ENCODE measurements around the gene CBARP.
A peak's percentile ranks its signal among the peaks of the same experiment; 100 is the strongest.

CBARP gene

DNA sequence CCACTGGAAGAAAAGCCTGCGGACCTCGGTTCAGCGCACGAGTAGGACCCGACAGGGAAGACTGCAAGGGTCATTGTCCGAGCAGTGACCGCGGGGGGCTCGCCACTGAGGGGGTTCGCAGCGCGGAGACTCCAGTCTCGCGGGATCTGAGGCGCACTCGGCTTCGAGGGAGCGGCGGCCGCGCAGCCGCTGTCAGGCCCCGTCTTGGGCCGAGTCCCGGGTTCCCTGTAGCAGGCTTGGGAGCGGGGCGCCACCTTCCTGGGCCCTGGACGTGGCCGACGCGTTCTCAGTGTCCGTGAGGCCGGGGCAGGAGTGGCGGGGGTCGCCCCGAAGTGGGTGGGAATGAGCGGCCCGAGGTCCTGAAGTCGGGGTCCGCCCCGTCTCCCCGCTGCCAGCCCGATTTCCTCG, 37.1 kb upstream of the CBARP start:
- TF ChIP-seq, protein P1, sequence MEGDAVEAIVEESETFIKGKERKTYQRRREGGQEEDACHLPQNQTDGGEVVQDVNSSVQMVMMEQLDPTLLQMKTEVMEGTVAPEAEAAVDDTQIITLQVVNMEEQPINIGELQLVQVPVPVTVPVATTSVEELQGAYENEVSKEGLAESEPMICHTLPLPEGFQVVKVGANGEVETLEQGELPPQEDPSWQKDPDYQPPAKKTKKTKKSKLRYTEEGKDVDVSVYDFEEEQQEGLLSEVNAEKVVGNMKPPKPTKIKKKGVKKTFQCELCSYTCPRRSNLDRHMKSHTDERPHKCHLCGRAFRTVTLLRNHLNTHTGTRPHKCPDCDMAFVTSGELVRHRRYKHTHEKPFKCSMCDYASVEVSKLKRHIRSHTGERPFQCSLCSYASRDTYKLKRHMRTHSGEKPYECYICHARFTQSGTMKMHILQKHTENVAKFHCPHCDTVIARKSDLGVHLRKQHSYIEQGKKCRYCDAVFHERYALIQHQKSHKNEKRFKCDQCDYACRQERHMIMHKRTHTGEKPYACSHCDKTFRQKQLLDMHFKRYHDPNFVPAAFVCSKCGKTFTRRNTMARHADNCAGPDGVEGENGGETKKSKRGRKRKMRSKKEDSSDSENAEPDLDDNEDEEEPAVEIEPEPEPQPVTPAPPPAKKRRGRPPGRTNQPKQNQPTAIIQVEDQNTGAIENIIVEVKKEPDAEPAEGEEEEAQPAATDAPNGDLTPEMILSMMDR (conservative IDR thresholded peaks at IDR 0.05; ENCODE audit: control insufficient read depth, insufficient read depth, low read depth, low read length): no peak
- H3K4me3 ChIP-seq (ENCODE audit: control insufficient read depth, low read depth, low read length): peak overlapping the region; percentile 25

DNA sequence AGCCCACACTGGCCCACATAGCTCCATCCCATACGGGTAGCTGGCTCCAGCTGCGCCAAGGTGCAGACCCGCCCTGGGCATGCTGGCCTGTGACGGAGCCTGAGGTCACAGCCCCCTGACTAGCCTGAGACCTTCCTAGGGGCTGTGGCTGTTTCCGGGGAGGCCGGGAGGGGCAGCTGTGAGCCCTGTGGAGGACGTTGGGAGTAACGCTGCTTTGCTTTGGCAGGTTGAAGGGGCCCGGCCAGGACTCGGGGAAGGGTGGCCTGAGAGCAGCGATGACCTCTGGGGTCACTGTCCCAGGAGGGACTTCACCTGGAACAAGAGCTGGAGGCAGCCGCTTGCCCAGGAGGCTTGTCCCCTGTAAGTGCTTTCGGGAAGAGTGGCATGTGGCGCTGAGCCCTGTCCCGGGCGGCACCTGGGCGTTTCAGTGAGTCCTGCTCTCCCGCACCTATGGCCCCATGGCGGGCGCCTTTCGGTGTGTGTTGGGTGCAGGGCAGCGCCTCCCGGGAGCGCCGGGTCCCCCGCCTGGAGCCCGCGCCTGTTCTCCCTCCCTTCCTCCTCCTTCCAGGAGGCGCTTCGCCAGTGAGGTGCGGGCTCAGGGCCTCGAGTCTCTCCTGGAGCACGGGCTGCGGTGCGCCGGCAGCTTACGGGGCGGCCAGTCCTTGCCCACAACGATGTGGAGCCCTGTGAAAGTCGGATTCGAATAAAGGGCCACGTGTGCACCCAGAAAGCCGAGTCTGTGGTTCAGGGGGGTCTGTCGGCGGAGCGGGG, 36.5 kb upstream of the CBARP start:
- TF ChIP-seq, protein P1 (conservative IDR thresholded peaks at IDR 0.05; ENCODE audit: control insufficient read depth, insufficient read depth, low read depth, low read length): no peak
- H3K4me3 ChIP-seq (ENCODE audit: control insufficient read depth, low read depth, low read length): peak overlapping the region; percentile 25
- DNase-seq (ENCODE audit: low read depth): no peak

More for the DNA sequence above, 37.1 kb upstream of the CBARP start:
- no peak for DNase-seq (ENCODE audit: low read depth)

DNA sequence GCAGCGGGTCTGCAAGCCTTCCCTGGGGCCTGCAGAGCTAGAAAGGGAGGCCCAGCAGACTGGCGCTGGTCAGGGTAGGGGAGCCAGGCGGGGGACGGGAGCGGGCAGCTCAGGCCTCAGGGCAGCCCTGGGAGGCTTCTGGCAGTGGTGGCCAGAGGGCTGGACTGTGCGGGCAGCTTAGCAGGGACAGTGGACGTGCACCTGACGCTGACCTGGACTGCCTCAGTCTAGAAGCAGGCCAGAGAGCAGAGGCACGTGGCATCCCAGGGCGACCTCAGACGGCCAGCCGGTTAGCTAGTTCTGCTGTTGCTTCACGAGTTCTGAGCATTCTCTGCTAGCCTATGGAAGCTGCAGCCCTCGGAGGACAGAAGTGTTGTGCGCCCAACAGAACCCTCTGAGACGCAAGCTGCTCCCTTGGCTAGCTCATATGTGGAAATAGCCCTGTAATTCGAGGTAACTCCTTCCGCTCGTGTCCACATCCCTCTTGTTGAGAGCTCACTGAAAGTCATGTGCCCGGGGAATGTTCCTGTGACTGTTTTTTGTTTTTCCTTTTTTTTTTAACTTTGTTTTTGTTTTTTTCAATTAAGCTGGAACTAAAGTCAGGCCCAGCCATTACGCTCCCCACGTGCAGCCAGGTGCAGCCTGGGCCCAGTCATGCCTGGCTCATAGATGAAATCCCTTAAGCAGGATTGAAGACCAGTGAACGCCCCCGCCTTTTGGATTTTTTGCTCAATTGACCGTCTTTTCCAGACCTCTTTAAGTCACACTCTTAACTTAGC, 35.6 kb upstream of the CBARP start:
- DNase-seq (ENCODE audit: low read depth): peak; percentile 46
- H3K4me3 ChIP-seq (ENCODE audit: control insufficient read depth, low read depth, low read length): no peak overlapping the region
- TF ChIP-seq, protein P1 (conservative IDR thresholded peaks at IDR 0.05; ENCODE audit: control insufficient read depth, insufficient read depth, low read depth, low read length): no peak

DNA sequence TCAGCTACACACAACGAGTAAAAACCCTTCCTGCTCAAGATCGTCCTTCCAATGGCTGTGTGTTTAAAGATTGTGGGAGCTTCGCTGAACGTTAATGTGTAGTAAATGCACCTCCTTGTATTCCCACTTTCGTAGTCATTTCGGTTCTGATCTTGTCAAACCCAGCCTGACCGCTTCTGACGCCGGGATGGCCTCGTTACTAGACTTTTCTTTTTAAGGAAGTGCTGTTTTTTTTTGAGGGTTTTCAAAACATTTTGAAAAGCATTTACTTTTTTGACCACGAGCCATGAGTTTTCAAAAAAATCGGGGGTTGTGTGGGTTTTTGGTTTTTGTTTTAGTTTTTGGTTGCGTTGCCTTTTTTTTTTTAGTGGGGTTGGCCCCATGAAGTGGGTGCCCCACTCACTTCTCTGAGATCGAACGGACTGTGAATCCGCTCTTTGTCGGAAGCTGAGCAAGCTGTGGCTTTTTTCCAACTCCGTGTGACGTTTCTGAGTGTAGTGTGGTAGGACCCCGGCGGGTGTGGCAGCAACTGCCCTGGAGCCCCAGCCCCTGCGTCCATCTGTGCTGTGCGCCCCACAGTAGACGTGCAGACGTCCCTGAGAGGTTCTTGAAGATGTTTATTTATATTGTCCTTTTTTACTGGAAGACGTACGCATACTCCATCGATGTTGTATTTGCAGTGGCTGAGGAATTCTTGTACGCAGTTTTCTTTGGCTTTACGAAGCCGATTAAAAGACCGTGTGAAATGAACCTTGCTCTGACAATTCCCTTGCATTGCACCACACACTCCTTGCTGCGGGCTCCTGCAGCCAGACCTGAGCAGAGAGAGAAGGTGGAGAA, 34.8 kb upstream of the CBARP start:
- no peak overlapping the region for H3K4me3 ChIP-seq (ENCODE audit: control insufficient read depth, low read depth, low read length)
- TF ChIP-seq, protein P1 (conservative IDR thresholded peaks at IDR 0.05; ENCODE audit: control insufficient read depth, insufficient read depth, low read depth, low read length): no peak
- no peak for DNase-seq (ENCODE audit: low read depth)

DNA sequence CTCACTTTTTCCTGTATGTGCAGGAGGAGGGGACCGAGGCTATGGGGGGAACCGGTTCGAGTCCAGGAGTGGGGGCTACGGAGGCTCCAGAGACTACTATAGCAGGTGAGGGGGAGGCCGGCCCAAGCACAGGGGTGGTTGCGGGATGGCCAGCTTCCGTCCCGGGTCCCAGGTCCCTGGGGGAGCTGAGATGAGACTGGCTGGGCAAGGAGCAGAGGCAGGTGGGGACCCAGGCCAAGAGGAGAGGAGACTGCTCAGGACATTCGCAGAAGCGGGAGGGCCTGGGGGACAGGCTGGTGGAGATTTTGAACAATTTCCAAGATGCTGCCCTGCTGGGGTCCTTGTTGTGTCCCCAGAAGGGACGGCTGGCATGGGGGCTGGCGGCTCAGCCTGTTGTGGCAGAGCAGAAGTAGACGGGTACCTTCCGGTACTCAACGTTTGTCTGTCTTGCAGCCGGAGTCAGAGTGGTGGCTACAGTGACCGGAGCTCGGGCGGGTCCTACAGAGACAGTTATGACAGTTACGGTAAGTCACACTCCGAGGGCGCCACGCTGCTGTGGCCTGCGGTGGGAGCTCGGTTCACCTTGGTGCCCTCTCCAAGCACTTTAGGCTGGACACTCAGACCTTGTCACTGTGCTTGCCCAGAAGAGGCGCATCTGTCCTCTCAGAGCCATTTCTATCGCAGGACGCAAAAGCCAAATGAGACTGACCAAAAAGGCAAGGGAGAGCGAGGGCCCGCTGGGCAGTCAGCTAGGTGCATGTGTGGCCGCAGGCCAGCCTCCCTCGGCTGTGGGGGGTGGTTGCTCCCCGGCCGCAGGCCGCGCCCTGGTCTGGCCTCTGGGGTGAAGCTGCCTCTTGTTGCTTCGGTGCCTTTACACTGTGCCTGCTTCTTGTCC, 34.0 kb upstream of the CBARP start:
- TF ChIP-seq, protein P1 (conservative IDR thresholded peaks at IDR 0.05; ENCODE audit: control insufficient read depth, insufficient read depth, low read depth, low read length): no peak
- H3K4me3 ChIP-seq (ENCODE audit: control insufficient read depth, low read depth, low read length): peak overlapping the region; percentile 71
- no peak for DNase-seq (ENCODE audit: low read depth)

Measured in fibroblast of mammary gland (primary cell).